GM19023 (cell line): ENCODE results near the gene STXBP6.
"Not testable (repeated sequence)": the region's sequence is repeated elsewhere in the genome, so short reads cannot be mapped to it uniquely, and the experiment has no call there.

Source experiments
- ATAC-seq: cut with Tn5 transposase; IDR thresholded peaks from one replicate; pipeline ENCODE4 v1.9.1; 2021; ENCODE audit warnings: mild to moderate bottlenecking, moderate library complexity; ENCODE audit not compliant: unreplicated experiment

The STXBP6 gene

GRCh38 chr14:24839617-24840203, 210.2 kb downstream of the STXBP6 start:
- no peak for ATAC-seq

DNA sequence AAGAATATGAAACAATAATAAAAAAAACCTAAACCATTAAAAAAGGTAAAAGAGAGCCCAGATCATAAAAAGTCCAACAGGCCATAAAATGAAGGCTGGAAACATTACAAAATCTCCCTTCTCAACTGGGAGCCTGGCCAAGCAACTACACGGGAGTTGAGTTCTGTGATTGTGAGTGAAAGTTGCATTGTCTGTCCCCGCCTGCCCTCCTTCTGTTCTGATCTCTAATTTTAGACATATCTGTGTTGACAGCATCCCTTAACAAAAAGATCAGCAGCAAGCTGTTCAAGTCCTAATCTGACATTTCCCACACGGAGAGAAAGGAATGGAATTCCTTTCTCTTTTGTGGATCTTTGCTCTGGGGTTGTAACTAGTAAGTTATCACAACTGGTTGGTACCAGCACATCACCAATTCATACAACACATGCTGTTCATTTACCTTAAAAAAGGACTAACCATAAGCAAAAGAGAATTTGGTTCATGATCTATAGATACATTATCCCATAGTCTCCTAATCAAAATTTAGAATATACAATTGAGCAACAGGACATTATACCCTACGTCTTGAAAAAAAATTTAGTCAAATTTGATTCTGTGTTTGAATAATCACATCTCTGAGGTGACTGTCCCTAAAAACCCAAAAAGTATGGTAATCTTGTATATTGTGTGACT, 210.9 kb downstream of the STXBP6 start:
- ATAC-seq: no peak

DNA sequence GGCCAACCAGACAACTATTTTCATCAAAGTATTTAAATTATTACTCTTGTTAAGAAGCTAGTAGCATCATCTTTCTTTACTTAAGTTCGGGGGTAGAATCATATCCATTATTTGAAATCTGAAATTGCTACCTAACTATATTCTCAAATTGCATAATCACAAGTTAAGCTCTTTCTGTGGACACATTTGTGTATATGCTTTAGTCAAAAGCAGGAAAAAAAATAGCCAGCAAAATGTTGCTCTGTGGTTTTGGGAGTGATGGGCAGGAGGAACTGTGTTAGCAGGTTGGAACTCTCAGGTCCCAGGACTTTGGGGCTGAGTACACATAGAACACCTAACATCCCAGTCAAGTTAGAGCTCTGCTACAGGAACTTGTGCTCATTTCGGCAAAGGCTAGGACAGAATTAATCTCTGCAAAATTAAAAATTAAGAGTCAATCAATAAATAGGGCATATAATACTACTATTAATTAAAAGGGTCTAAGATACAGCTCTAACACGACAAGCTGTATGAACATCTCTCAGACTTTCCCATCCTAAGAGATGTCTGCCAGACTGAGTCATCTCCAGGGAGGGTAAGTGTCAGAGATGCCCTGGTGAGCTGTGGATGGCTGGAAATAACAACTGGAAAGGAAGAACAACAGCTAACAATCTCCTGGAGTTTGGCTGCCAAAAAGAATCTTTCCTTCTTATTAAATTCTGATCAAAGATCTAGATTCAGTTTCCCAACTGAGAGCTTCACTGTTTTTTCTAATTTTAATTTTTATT, 212.5 kb downstream of the STXBP6 start:
- no peak for ATAC-seq

DNA sequence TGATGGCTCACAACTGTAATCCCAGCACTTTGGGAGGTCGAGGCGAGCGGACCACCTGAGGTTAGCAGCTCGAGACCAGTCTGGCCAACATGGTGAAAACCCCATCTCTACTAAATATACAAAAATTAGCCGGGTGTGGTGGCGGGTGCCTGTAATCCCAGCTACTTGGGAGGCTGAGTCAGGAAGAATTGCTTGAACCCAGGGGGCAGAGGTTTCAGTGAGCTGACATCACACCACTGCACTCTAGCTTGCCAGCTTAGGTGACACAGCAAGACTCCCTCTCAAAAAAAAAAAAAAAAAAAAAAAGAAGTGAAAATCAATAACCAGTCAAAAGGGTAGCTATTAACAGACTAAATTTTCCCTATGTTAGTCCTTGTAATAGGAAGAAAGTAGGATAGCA, 213.6 kb downstream of the STXBP6 start:
- ATAC-seq: not testable (repeated sequence)

DNA sequence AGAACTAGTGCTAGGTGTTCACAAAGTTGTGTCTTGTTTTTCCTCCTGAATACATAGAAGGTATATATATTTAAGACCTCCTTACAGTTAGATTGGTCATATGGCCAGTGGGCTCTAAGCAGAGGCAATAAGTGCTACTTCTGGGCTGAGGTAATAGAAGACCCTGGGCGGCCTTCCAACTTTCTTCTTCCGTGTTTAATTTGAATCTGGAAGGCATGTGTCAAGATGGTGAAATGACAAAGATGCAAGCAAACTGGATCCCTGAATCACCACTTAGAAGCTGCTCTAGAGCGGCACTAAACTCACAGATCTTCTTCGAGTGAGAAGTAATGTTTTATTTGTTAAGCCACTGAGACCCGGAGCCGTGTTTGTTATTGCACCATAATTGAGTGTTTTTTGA, 215.0 kb downstream of the STXBP6 start:
- ATAC-seq: no peak

DNA sequence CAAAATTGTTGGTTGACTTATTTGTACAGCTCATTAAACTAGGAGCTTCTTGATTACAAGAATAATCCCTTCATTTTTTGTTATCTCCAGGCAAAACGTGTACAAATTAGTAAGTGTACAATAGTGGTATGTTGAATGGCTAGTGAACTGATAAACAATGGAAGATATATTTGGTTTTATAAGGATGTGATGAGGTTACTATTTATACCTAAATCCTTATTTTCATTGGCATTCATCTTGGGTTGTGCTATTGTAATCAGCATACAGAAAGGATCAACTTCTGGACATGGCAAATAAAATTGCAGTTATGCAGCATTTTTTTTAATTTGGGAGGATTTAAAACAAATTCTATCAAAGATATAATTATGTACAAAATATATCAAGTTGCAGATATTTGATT, 216.6 kb downstream of the STXBP6 start:
- no peak for ATAC-seq

- no peak for ATAC-seq
These were observed 218.3 kb downstream of the STXBP6 start for GRCh38 chr14:24831677-24832076.

GRCh38 chr14:24829862-24830261, 220.1 kb downstream of the STXBP6 start:
- ATAC-seq: no peak

- no peak for ATAC-seq
These were observed 221.5 kb downstream of the STXBP6 start for GRCh38 chr14:24828486-24828885.

DNA sequence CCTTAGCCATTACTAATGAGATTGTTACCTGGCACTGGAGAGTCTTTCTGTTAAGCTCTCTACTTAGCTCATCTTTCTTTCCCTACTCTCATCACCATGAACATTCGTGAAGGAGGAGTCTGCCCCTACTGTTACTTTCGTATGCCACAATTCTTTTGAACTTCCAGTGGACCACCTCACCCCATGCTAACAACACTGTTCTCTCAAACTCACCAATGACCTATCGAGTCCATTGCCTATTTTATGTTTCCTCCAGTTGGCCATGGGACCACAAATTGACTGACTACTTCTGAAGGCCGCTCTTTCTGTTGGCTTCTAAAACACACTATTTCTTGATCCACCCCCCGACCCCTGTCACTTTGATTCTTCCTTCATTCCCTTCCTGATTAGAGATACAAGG, 223.6 kb downstream of the STXBP6 start:
- no peak for ATAC-seq

- no peak for ATAC-seq
These were observed 229.3 kb downstream of the STXBP6 start for GRCh38 chr14:24820616-24821015.

DNA sequence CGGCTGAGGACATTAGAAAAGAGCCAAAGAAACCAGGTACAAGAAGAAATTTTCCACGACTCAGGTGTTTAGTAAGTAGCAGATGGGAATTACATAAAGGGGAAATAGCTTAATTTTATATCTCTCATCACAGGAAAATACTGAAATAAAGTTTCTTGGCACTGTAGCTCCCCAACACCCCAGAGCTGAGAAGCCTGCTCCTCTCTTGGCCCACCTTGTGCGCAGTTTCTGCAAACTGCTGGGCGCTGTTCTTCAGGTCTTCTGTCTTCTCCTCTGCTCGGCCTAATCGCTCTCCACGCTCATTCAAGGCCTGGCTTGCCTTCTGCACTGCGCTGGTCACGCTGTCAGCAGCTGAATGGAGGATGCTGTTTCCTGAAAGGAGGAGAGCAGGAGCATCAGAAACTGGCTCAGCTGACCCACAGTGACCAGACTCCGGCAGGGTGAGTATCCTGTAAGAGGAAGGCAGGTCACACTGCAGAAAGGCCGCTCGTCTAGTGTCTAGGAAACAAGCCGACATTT, 231.1 kb downstream of the STXBP6 start:
- no peak for ATAC-seq

- ATAC-seq: no peak
These were observed 231.7 kb downstream of the STXBP6 start for GRCh38 chr14:24818058-24818822.

- no peak for ATAC-seq
These were observed 232.5 kb downstream of the STXBP6 start for GRCh38 chr14:24817212-24818057.

- no peak for ATAC-seq
These were observed 233.1 kb downstream of the STXBP6 start for GRCh38 chr14:24816929-24817211.

DNA sequence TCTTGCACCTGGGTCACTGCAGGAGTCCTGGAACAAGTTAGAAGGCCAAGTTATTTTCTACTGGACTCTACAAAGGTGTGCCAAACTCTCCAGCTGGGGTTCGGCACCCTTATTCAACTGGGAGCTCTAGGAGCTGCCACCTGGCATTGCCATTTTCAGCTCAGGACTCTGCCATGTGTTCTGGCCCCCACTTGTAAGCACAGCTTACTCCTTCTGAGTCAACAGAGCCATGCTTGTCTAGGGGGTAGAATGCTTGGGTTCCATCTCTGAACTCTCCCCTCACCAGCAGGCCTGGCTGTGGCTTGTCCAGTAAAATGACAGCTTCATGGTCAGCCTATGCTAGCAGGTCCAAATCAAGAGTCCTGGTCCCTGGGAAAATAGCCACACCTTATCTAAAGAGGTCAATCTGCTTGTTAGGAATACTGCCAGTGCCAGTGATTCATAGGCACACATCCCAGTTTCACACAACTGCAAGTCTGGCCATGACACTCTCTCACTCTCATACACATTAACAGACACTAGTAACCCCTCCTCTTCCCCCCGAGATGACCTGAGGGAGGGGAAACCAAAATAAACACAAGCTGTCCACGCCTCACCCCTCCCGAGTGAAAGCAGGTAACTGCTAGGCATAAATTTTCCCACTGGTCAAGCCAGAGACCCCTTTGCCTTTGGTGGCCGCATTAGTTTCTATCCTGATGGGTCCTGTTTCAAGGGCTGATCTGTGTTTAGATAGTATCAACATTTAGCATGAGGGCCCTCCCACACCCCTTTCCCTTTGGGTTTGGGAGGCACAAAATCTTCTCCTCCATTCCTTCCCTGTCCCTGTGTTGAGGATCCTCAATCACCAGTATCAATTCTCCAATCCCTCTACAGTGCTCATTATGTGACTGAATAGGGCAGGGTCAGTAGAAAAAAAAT, 233.7 kb downstream of the STXBP6 start:
- no peak for ATAC-seq

- ATAC-seq: no peak
These were observed 234.4 kb downstream of the STXBP6 start for GRCh38 chr14:24815543-24815942.

- no peak for ATAC-seq
These were observed 235.0 kb downstream of the STXBP6 start for GRCh38 chr14:24814944-24815343.

- ATAC-seq: no peak
These were observed 235.6 kb downstream of the STXBP6 start for GRCh38 chr14:24814346-24814745.
